ENCODE measurements around the gene PTS.

DNA sequence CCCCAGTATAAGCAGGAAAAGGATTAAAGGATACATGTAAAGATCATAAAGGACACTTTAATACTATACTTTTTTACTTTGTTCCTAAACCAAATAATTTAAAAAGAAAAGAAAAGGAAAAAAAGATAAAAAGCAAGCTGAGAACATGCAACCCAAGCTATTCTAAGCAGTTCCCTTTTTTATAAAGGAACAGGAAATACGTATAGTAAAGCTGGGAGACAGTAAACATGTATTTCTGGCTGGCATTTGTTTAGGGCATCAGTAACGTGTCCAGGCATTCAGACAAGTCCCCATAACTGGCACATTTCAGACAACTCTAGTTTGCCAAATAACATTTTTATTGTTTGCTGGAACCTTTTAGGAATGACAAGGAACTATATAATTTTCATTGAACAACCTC, 26.0 kb upstream of the PTS start:
- no peak for TF ChIP-seq CTCF (IDR thresholded peaks at IDR 0.05; ENCODE audit: low read depth, low read length, missing input control)
- TF ChIP-seq YY1 (IDR thresholded peaks at IDR 0.05) = no peak
- TF ChIP-seq, protein P1, sequence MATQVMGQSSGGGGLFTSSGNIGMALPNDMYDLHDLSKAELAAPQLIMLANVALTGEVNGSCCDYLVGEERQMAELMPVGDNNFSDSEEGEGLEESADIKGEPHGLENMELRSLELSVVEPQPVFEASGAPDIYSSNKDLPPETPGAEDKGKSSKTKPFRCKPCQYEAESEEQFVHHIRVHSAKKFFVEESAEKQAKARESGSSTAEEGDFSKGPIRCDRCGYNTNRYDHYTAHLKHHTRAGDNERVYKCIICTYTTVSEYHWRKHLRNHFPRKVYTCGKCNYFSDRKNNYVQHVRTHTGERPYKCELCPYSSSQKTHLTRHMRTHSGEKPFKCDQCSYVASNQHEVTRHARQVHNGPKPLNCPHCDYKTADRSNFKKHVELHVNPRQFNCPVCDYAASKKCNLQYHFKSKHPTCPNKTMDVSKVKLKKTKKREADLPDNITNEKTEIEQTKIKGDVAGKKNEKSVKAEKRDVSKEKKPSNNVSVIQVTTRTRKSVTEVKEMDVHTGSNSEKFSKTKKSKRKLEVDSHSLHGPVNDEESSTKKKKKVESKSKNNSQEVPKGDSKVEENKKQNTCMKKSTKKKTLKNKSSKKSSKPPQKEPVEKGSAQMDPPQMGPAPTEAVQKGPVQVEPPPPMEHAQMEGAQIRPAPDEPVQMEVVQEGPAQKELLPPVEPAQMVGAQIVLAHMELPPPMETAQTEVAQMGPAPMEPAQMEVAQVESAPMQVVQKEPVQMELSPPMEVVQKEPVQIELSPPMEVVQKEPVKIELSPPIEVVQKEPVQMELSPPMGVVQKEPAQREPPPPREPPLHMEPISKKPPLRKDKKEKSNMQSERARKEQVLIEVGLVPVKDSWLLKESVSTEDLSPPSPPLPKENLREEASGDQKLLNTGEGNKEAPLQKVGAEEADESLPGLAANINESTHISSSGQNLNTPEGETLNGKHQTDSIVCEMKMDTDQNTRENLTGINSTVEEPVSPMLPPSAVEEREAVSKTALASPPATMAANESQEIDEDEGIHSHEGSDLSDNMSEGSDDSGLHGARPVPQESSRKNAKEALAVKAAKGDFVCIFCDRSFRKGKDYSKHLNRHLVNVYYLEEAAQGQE (IDR thresholded peaks at IDR 0.05) = no peak
- TF ChIP-seq SP1 (IDR thresholded peaks at IDR 0.05) = no peak
- TF ChIP-seq MAX (IDR thresholded peaks at IDR 0.05) = no peak
- TF ChIP-seq RAD21 (IDR thresholded peaks at IDR 0.05) = no peak
- no peak for TF ChIP-seq RXRA (IDR thresholded peaks at IDR 0.05)
- TF ChIP-seq JUND (IDR thresholded peaks at IDR 0.05) = no peak
- TF ChIP-seq, protein P2, sequence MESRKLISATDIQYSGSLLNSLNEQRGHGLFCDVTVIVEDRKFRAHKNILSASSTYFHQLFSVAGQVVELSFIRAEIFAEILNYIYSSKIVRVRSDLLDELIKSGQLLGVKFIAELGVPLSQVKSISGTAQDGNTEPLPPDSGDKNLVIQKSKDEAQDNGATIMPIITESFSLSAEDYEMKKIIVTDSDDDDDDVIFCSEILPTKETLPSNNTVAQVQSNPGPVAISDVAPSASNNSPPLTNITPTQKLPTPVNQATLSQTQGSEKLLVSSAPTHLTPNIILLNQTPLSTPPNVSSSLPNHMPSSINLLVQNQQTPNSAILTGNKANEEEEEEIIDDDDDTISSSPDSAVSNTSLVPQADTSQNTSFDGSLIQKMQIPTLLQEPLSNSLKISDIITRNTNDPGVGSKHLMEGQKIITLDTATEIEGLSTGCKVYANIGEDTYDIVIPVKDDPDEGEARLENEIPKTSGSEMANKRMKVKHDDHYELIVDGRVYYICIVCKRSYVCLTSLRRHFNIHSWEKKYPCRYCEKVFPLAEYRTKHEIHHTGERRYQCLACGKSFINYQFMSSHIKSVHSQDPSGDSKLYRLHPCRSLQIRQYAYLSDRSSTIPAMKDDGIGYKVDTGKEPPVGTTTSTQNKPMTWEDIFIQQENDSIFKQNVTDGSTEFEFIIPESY (IDR thresholded peaks at IDR 0.05) = no peak
- no peak for TF ChIP-seq TAF1 (conservative IDR thresholded peaks at IDR 0.05)
- no peak for TF ChIP-seq NR2F2 (IDR thresholded peaks at IDR 0.05)
- TF ChIP-seq, protein P3, sequence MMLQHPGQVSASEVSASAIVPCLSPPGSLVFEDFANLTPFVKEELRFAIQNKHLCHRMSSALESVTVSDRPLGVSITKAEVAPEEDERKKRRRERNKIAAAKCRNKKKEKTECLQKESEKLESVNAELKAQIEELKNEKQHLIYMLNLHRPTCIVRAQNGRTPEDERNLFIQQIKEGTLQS (IDR thresholded peaks at IDR 0.05) = no peak

All from liver (tissue), 3 donors.